Lower leg skin (tissue), 3 donors: Measurements from ENCODE around the gene WWOX.

Source experiments
- POLR2A ChIP-seq, 2 donors: fragments of 450-650 bp; IDR thresholded peaks; one replicate each; pipeline ENCODE4 v1.6.1; 2016 to 2017; ENCODE audit warnings: antibody characterized with exemption in 2 of 2, mild to moderate bottlenecking in 1 of 2, moderate library complexity in 1 of 2
- TF ChIP-seq, protein P1 (sequence below), 3 donors: fragments of 450-650 bp; IDR thresholded peaks; one replicate each; pipeline ENCODE4 v1.5.1; 2016; ENCODE audit warnings: antibody characterized with exemption in 3 of 3, mild to moderate bottlenecking in 3 of 3, moderate library complexity in 2 of 3

GRCh38 chr16:78892951-78893733 lies 793.7 kb downstream of the WWOX start:
- TF ChIP-seq, protein P1, sequence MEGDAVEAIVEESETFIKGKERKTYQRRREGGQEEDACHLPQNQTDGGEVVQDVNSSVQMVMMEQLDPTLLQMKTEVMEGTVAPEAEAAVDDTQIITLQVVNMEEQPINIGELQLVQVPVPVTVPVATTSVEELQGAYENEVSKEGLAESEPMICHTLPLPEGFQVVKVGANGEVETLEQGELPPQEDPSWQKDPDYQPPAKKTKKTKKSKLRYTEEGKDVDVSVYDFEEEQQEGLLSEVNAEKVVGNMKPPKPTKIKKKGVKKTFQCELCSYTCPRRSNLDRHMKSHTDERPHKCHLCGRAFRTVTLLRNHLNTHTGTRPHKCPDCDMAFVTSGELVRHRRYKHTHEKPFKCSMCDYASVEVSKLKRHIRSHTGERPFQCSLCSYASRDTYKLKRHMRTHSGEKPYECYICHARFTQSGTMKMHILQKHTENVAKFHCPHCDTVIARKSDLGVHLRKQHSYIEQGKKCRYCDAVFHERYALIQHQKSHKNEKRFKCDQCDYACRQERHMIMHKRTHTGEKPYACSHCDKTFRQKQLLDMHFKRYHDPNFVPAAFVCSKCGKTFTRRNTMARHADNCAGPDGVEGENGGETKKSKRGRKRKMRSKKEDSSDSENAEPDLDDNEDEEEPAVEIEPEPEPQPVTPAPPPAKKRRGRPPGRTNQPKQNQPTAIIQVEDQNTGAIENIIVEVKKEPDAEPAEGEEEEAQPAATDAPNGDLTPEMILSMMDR (IDR thresholded peaks at IDR 0.05), result no peak
- TF ChIP-seq POLR2A (IDR thresholded peaks at IDR 0.05), result no peak
